HG02571 (cell line): ENCODE data around the gene FURIN.
"Not testable (repeated sequence)": the region's sequence is repeated elsewhere in the genome, so short reads cannot be mapped to it uniquely, and the experiment has no call there.

Source experiments
- ATAC-seq: cut with Tn5 transposase; IDR thresholded peaks from one replicate; pipeline ENCODE4 v1.9.1; 2021; ENCODE audit warnings: mild to moderate bottlenecking, moderate library complexity; ENCODE audit not compliant: unreplicated experiment

The FURIN gene

DNA sequence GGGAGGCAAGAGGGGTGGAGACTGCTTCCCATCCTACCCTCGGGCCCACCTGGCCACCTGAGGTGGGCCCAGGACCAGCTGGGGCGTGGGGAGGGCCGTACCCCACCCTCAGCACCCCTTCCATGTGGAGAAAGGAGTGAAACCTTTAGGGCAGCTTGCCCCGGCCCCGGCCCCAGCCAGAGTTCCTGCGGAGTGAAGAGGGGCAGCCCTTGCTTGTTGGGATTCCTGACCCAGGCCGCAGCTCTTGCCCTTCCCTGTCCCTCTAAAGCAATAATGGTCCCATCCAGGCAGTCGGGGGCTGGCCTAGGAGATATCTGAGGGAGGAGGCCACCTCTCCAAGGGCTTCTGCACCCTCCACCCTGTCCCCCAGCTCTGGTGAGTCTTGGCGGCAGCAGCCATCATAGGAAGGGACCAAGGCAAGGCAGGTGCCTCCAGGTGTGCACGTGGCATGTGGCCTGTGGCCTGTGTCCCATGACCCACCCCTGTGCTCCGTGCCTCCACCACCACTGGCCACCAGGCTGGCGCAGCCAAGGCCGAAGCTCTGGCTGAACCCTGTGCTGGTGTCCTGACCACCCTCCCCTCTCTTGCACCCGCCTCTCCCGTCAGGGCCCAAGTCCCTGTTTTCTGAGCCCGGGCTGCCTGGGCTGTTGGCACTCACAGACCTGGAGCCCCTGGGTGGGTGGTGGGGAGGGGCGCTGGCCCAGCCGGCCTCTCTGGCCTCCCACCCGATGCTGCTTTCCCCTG lies 13.8 kb downstream of the FURIN start:
- no peak for ATAC-seq

GRCh38 chr15:90882781-90883525 lies 14.6 kb downstream of the FURIN start:
- ATAC-seq: no peak

DNA sequence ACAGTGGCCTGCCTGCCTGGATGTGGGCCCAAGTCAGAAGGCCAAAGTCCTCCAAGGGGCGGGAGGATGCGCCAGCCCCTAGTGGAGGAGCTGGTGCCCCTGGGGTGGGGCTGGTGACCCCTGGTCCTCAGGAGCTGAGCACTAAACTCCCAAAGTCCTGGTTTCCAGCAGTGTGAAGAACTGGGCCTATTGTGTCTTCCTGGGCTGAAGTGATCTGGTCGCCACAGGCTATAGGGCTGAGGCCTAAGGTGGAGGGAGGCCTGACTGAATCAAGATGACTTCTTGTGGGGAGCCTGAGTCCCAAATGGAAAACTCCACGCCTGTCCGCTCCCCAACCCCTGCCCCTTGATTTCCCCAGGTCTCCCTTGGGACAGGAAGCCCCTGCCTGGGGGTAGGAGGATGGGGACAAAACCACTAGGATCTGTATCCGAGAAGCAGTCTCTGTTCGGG lies 15.2 kb downstream of the FURIN start:
- ATAC-seq: no peak

DNA sequence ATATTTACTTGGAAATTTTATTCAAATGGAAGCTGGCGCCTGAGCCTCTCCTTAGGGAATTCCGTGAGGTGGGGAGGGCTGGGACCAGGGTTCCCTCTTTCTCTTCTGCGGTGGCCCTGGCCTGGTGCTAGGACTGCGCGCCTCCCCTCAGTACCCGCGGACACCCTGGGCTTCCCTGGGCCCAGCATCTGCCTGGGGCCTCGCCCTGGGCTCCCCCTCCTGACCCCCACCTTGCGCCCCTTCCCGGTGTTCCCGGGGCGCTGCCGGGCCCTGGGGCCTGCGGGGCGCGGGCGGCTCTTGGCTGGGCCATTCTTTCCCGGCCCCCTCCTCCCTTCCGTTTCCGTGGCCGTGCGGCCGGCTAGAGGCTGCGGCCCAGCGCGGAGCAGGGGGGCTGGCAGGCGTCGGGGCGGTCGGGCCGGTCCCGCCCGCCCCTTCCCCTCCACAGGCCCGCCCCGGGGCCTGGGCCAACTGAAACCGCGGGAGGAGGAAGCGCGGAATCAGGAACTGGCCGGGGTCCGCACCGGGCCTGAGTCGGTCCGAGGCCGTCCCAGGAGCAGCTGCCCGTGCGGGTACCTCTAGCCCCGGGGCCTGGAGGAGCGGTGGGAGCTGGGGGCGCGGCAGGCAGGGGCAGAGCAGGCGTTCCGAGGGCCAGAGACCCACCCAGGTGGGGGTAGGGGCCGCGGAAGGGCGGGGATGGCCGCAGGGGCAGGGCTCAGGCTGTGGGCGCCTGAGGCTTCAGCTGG lies 15.8 kb downstream of the FURIN start, which contains the start of gene FES:
Gene FES, plus strand, starts transcription at position 529 of the 743 bp plus-strand sequence. CDS start 542 bp downstream, outside the sequence.
- ATAC-seq: no peak

GRCh38 chr15:90884719-90885431 lies 16.5 kb downstream of the FURIN start:
- no peak for ATAC-seq

- ATAC-seq: no peak
These were observed 17.3 kb downstream of the FURIN start for GRCh38 chr15:90885432-90886290.

- no peak for ATAC-seq
These were observed 17.9 kb downstream of the FURIN start for GRCh38 chr15:90886291-90886614.

- no peak for ATAC-seq
These were observed 18.7 kb downstream of the FURIN start for GRCh38 chr15:90887037-90887481.

DNA sequence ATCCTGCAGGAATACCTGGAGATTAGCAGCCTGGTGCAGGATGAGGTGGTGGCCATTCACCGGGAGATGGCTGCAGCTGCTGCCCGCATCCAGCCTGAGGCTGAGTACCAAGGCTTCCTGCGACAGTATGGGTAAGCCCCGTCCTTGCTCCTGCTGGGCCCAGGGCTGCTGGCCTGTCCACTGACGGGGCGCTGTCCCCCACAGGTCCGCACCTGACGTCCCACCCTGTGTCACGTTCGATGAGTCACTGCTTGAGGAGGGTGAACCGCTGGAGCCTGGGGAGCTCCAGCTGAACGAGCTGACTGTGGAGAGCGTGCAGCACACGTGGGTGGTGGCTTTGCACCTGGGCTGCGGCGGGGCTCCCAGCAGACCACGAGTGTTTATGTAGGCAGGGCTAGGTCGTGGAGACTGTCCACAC lies 20.9 kb downstream of the FURIN start:
- ATAC-seq: no peak

DNA sequence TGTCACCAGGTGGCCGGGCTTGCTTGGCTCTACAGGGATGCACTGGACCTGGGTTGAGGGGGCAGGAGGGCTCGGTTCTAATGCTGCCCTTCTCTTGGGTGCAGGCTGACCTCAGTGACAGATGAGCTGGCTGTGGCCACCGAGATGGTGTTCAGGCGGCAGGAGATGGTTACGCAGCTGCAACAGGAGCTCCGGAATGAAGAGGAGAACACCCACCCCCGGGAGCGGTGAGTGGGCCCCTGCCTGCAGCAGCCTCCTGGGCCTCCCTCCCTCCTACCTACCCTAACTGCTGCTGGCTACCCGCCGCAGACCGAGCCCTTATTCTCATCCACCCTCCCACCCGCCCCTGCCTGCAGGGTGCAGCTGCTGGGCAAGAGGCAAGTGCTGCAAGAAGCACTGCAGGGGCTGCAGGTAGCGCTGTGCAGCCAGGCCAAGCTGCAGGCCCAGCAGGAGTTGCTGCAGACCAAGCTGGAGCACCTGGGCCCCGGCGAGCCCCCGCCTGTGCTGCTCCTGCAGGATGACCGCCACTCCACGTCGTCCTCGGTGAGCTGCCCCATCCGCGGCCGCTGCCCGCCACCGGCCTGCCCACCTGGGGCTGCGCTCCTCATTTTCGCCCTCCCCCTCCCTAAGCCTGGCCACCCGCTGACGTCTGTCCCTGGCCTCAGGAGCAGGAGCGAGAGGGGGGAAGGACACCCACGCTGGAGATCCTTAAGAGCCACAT lies 21.5 kb downstream of the FURIN start:
- no peak for ATAC-seq

DNA sequence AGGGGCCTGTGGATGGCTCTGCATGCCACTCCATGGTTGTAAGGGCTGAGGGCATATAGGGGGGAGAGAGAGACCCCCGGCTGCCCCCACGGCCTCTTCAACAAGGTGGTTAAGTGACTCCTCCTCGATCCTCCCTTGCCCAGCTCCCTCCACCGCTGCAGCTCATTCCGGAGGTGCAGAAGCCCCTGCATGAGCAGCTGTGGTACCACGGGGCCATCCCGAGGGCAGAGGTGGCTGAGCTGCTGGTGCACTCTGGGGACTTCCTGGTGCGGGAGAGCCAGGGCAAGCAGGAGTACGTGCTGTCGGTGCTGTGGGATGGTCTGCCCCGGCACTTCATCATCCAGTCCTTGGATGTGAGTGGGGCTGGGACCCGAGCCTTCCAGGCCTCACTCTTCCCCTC lies 22.5 kb downstream of the FURIN start:
- ATAC-seq: no peak

DNA sequence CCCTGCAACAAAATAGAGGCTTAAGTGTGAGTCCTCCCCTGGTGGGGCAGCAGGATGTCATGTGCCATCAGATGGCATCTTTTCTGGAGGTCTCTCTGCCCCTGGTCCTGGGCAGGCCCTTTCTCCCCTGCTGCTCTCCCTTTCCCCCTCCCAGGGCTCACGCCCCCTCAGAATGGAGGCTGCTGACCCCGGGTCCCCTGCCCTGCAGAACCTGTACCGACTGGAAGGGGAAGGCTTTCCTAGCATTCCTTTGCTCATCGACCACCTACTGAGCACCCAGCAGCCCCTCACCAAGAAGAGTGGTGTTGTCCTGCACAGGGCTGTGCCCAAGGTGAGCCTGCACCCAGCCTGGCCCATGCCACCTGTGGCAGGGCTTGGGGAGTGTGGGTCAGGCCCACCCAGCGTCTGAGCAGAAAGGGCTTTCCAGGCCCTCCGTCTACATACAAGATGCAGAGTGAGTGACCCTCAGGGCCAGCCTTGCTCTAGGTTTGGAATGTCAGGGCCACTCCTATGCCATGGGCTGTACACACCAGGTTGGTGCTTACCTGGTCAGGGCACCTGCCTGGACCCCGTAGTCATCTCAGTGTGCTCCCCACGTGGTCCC lies 23.1 kb downstream of the FURIN start:
- ATAC-seq: no peak

- ATAC-seq: no peak
These were observed 23.6 kb downstream of the FURIN start for GRCh38 chr15:90892023-90892422.

GRCh38 chr15:90892498-90893174 lies 24.2 kb downstream of the FURIN start:
- no peak for ATAC-seq

DNA sequence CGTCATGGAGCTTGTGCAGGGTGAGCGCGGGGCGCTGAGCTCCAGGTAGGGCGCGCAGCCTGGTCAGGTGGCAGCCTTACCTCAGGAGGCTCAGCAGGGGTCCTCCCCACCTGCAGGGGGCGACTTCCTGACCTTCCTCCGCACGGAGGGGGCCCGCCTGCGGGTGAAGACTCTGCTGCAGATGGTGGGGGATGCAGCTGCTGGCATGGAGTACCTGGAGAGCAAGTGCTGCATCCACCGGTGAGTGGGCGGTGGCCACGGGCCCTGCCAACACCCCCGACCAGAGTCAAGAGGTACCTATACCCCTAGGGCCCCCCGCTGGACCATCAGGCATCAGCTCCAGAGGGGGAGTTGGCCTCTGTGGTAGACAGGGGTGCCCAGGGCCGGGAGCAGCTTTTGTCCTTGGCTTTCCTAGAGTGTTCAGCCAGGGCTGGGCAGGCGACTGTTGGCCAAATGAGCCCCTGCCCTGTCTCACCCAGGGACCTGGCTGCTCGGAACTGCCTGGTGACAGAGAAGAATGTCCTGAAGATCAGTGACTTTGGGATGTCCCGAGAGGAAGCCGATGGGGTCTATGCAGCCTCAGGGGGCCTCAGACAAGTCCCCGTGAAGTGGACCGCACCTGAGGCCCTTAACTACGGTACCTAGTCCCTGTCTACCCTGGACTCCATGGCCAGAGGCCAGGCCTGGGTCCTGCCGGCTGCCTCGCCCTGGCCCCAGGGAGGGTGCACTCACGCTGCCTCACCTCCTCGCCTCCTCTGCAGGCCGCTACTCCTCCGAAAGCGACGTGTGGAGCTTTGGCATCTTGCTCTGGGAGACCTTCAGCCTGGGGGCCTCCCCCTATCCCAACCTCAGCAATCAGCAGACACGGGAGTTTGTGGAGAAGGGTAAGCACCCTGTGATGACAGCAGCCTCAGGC lies 25.0 kb downstream of the FURIN start:
- ATAC-seq: no peak

DNA sequence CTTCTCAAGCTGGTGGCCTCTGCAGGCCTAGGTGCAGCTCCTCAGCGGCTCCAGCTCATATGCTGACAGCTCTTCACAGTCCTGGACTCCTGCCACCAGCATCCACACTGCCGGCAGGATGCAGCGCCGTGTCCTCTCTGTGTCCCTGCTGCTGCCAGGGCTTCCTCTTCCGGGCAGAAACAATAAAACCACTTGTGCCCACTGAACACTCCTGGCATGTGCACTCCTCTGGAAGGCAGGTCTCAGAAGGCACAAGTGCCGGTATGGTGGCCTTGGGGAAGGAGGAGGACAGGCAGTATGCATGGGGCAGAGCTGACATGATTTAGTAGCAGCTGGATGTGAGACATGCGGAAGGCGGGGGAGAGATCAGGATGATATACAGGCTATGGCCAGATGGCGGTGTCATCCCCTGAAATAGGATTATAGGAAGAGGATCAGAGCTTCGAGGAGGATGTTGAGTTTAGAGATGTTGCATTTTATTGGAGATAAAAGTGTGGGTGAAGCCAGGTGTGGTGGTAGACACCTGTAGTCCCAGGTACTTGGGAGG lies 27.3 kb downstream of the FURIN start:
- ATAC-seq: no peak

DNA sequence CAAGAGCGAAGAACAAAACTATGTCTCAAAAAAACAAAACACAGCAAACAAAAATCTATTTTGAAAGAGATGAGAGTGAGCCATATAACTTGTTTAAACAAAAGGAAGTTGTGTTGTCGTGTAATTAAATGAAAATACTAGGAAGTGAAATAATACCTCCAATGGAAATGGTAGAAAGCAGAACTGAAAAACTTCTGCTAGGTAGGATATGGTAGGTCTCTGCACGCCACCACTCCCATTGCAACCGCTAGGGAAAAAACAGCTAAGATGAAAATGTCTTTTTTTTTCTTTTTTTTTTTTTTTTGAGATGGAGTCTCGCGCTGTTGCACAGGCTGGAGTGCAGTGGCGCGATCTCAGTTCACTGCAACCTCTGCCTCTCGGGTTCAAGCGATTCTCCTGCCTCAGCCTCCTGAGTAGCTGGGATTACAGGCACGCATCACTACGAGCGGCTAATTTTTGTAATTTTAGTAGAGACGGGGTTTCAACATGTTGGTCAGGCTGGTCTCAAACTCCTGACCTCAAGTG lies 28.8 kb downstream of the FURIN start:
- ATAC-seq: not testable (repeated sequence)
